ENCODE results near the gene M1AP. TPM values are rescaled to one million over a fixed set of nuclear protein-coding genes. Genes with fewer than 3 reads are reported as not detected.

Gene M1AP
- total RNA-seq, 1 experiment from 2014 or later, result 7.6 TPM

DNA sequence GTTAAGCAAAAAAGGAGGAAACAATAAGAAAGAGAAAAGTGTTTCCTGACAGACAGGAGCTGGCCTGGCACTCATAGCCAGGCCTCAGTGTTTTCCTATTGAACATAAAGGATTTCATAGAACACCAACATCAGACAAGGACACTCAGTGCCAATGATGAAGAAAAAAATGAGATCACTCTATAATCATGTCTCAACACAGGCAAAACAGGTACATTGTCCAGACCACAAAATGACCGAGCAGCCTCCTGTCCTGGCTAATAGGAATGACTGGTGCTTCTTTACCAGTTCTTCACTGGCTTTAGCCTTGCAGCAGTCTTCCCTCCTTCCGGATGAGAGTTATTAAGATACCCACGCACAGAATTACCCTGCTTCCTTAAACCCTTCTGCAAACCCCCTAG is 41.5 kb upstream of the M1AP start:
- no peaks in the 10 kb centered on the region for H4K20me1 ChIP-seq (ENCODE audit: control insufficient read depth, insufficient read depth, insufficient read length)
- no peak overlapping the region for H4K8ac ChIP-seq (replicated peaks; ENCODE audit: insufficient read length, low read depth, low read length)
- DNase-seq, result no peak
- H4K5ac ChIP-seq (ENCODE audit: insufficient read length, low read depth, low read length), result no peak overlapping the region
- H2BK12ac ChIP-seq (ENCODE audit: insufficient read length, low read depth, low read length), result no peak overlapping the region
- no peaks in the 10 kb centered on the region for H3K27me3 Mint-ChIP-seq (ENCODE audit: low read depth)
- H3K4ac ChIP-seq (ENCODE audit: low read depth, low read length), result no peak overlapping the region
- H3T11ph ChIP-seq (ENCODE audit: low read length), result no peak overlapping the region
- H2BK120ac ChIP-seq (ENCODE audit: low read depth, low read length, poor library complexity, severe bottlenecking), result no peak overlapping the region
- H3K4me3 Mint-ChIP-seq, result no peak overlapping the region
- H2AFZ ChIP-seq (ENCODE audit: low read length), result no peak overlapping the region
- H3K27ac Mint-ChIP-seq, result no peak overlapping the region
- H2AK5ac ChIP-seq (ENCODE audit: insufficient read length, low read length), result no peak overlapping the region
- no peak overlapping the region for H2BK20ac ChIP-seq (ENCODE audit: low read depth, low read length, poor library complexity, severe bottlenecking)
- peaks cover 1% of the 10 kb centered on the region; the same call in 1 of the 2 replicates for H3K79me2 ChIP-seq (ENCODE audit: insufficient read depth, low read length)
- no peak overlapping the region for H3K4me2 ChIP-seq (ENCODE audit: insufficient read depth, insufficient read length, low read length)
- peaks cover 0 to 1% (median 0%) of the 10 kb centered on the region in 3 experiments; a peak in 1 of 7 replicates for H3K36me3 Mint-ChIP-seq (ENCODE audit: insufficient read depth in 1 of 3, low read depth in 3 of 3)
- peaks cover 0 to 2% of the 10 kb centered on the region in 2 experiments; a peak in 2 of 5 replicates for H3K9me3 Mint-ChIP-seq
- H3K9me3 ChIP-seq (ENCODE audit: control insufficient read depth, low read depth, low read length), result no peaks in the 10 kb centered on the region
- no peak overlapping the region for H2BK15ac ChIP-seq (ENCODE audit: low read depth, low read length)
- H3K79me1 ChIP-seq (ENCODE audit: insufficient read depth, low read depth, low read length, poor library complexity, severe bottlenecking), result no peaks in the 10 kb centered on the region
- no CpG with 5 or more reads among the region's 3 CpGs for WGBS (ENCODE audit: extremely low coverage, insufficient read length, low lambda C conversion rate)
- no peak overlapping the region for H3K27ac ChIP-seq (ENCODE audit: insufficient read length, low read depth, low read length)
- no peaks in the 10 kb centered on the region for H3K23me2 ChIP-seq (ENCODE audit: insufficient read length, low read depth, low read length, poor library complexity, severe bottlenecking)
- H3K18ac ChIP-seq (ENCODE audit: insufficient read length, low read depth, low read length), result no peak overlapping the region
- H2BK5ac ChIP-seq (ENCODE audit: insufficient read length, low read length), result no peak overlapping the region
- TF ChIP-seq CTCF (conservative IDR thresholded peaks at IDR 0.05), result no peak
- no peaks in the 10 kb centered on the region for H3K4me1 ChIP-seq (ENCODE audit: insufficient read depth, low read length)
- H3K9ac ChIP-seq (ENCODE audit: extremely low read depth, insufficient read length, low read length), result no peak overlapping the region
- no peak overlapping the region for H4K91ac ChIP-seq (ENCODE audit: insufficient read length, low read depth, low read length)
- no peaks in the 10 kb centered on the region; a peak in 1 of 4 replicates for H3K4me1 Mint-ChIP-seq
- H3K56ac ChIP-seq (ENCODE audit: insufficient read length, low read depth, low read length), result no peak overlapping the region
- no peak overlapping the region for H3K14ac ChIP-seq (ENCODE audit: insufficient read depth, low read length)
- H3K23ac ChIP-seq (ENCODE audit: insufficient read length, low read depth, low read length), result no peak overlapping the region
- no peaks in the 10 kb centered on the region for H3K27me3 ChIP-seq (ENCODE audit: insufficient read depth, low read length)
